GM19035 (cell line): ENCODE measurements around the gene CNOT10.
"Not testable (repeated sequence)": the region's sequence is repeated elsewhere in the genome, so short reads cannot be mapped to it uniquely, and the experiment has no call there.

Experiments
- ATAC-seq: cut with Tn5 transposase; IDR thresholded peaks from one replicate; pipeline ENCODE4 v1.9.1; 2021; ENCODE audit not compliant: unreplicated experiment

Gene CNOT10

DNA sequence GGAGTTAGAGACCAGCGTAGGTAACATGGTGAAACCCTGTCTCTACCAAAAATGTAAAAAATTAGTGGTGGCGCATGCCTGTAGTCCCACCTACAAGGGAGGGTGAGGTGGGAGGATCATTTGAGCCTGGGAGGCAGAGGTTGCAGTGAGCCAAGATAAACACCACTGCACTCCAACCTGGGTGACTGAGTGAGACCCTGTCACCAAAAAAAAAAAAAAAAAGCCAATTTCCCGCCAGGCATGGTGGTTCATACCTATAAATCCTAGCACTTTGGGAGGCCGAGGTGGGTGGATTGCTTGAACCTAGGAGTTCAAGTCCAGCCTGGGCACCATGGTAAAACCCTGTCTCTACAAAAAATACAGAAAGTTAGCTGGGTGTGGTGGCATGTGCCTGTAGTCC, 6.9 kb downstream of the CNOT10 start:
- ATAC-seq: no peak

DNA sequence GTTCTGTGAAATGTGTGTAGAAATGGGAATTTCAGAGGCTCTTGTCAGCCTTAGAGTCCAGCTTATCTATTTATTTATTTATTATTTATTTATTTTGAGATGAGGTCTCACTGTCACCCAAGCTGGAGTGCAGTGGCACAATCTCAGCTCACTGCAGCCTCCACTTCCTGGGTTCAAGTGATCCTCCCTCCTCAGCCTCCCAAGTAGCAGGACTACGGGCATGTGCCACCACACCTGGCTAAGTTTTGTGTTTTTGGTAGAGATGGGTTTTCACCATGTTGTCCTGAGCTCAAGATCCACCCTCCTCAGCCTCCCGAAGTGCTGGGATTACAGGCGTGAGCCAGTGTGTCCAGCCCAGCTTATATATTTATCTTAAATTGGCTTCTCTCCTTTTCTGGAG, 11.5 kb downstream of the CNOT10 start:
- no peak for ATAC-seq

DNA sequence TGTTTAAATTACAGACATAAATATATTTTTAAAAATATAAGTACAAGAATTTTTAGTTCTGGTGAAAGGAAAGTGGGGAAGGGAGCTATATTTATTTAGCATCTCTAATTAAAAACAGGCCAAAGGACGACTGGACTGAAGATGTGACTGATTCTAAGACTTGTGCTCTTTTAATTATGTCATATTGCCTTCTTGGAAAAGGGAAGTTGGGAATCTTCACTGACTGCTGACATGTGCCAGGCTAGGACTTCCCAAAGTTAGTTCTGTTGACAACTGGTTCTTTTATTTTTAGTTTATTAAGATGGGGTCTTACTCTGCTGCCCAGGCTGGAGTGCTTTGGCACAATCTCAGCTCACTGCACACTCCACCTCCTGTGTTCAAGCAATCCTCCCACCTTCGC, 13.5 kb downstream of the CNOT10 start:
- no peak for ATAC-seq

GRCh38 chr3:32699429-32699828, 14.4 kb downstream of the CNOT10 start:
- ATAC-seq: no peak

GRCh38 chr3:32700244-32700643, 15.3 kb downstream of the CNOT10 start:
- ATAC-seq: no peak

DNA sequence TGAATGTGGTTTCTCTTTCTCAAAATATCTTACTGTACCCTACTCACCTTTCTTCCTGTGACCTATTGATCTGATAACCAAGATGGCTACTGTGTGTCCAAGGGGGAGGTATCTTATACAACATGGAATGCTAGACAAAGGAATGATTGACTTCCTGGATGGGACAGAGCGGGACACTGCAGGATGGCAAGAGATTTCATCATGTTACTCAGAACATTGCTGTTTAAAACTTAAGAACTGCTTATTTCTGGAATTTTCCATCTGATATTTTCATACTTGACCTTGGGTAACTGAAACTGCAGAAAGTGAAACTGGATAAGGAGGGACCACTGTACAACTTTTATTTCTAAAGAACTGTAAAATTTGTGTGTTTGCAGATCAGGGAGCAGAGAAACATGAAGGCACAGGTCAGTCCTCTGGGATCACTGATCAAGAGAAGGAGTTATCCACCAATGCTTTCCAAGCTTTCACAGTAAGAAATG, 18.5 kb downstream of the CNOT10 start:
- ATAC-seq: no peak

GRCh38 chr3:32705232-32705631, 20.2 kb downstream of the CNOT10 start:
- no peak for ATAC-seq

- no peak for ATAC-seq
These were observed 21.5 kb downstream of the CNOT10 start for GRCh38 chr3:32706348-32707025.

GRCh38 chr3:32707026-32707370, 22.0 kb downstream of the CNOT10 start:
- no peak for ATAC-seq

- no peak for ATAC-seq
These were observed 23.8 kb downstream of the CNOT10 start for GRCh38 chr3:32708672-32709283.

DNA sequence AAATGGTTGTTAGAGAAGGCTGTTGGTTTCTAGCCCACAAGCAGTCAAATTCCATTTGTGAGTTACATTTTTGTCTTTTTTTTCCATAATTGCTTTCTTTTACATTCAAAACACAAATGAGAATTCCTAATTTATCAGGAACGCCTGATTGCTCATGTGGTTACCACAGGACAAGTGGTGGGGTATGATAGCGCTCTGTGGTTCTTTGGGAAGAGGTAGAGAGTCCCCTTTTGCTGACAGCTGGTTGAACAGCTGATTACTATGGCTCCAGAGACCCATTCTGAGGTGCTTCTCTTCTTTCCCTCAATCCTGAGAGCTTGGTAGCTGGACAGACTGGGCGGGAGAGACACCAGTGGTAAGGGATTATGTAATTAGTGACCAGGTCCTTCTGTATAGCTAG, 24.4 kb downstream of the CNOT10 start:
- ATAC-seq: no peak

DNA sequence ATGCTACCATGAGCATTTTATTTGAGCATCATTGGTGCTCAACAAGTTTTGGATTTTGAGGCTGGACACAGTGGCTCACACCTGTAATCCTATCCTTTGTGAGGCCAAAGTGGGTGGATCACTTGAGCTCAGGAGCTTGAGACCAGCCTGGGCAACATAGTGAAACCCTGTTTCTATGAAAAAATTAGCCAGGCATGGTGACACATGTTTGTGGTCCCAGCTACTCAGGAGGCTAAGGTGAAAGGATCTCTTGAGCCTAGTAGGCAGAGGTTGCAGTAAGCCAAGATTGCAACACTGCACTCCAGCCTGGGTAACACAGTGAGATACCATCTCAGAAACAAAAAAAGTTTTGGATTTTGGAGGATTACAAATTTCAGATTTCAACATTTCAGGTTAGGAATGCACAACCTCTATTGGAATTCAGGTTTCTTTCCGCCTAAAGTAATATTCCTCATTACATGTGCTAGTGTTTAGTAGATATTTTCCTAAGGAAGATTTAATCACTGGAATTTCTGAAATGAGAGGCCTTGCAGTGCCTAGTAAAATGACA, 27.6 kb downstream of the CNOT10 start:
- ATAC-seq: no peak

GRCh38 chr3:32713181-32713580, 28.2 kb downstream of the CNOT10 start:
- no peak for ATAC-seq

GRCh38 chr3:32719335-32719734, 34.3 kb downstream of the CNOT10 start:
- no peak for ATAC-seq

DNA sequence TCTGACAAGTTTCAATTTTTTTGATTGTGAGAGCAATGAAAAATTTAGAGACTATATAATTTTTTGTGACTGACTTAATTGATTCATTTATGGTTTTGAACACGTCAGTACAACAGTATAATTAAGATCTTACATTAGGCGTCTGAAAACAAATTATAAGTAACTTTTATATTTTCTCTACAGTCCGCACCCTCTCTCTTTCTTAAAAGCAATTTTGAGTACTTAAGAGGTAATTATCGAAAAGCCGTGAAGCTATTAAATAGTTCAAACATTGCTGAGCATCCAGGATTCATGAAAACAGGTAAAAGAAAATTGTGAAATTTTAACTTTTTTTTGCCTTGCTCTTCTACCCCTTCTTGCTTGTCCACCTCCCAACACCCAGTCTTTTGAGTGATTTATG, 34.9 kb downstream of the CNOT10 start:
- no peak for ATAC-seq

GRCh38 chr3:32725721-32726120, 40.7 kb downstream of the CNOT10 start:
- no peak for ATAC-seq

DNA sequence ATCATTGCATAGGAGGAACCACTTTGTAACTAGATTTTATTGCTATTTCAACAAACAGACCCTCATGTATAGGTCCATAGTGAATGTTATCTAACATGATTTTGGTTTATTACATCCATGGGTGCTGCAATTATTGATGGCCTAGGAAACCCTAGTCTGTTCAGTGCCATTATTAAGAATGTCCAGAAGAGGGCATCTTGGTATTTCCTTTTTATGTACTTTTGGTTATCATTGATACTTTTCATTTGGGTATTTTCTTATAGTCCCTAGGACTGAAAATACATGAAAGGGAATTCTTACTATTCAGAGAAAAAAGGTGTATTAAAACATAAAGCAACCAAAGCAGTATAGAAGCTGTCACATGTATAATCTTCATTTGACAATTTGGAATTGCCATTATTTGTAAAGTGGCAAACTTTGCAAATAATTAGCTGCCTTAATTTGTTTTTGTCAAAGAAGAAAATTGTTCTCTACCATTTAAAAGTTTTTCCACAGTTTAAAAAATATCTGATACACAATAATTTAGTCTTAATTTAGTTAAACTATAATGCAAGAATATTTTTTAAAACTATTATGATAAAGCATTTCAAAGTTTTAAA, 48.7 kb downstream of the CNOT10 start:
- ATAC-seq: no peak

DNA sequence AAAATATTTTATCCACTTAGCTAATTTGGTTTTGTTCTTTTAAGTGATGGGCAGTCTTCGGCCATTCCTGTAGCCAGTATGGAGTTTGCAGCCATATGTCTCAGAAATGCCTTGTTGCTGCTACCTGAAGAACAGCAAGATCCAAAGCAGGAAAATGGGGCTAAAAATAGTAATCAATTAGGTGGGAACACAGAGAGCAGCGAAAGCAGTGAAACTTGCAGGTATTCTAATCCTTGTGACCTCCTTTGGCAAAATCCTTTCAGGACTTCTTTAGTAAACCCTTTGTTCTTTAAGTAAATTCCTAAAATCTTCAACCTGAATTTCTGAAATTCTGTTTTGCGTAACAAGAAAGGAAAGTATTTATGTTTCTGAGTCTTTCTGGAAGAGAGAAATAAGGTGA, 49.8 kb downstream of the CNOT10 start:
- ATAC-seq: no peak

- not testable (repeated sequence) for ATAC-seq
These were observed 58.5 kb downstream of the CNOT10 start for GRCh38 chr3:32743470-32743869.

GRCh38 chr3:32743934-32744333, 58.9 kb downstream of the CNOT10 start:
- no peak for ATAC-seq

- no peak for ATAC-seq
These were observed 66.4 kb downstream of the CNOT10 start for GRCh38 chr3:32751377-32751776.

DNA sequence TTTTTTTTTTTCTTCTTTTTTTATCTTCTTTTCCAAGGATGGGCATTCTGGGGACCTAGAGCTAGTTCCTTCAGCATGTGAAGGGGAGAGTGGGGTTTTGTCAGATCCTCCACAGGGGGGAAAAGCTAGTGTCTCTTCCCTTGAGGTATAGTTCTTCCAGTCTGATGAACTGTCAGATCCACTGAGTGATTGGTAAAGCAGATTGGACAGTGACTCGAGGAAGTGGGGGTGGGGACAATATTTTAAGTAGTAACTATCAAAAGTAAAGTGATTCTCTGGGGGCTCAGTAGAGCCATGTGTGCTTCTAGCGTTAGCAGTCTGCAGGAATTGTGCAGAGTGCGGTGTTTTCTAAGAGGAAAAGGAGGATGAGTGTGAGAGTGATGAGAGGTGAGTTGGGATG, 70.8 kb downstream of the CNOT10 start:
- no peak for ATAC-seq
